ENCODE results near the gene SOAT2.

The SOAT2 gene

GRCh38 chr12:53133722-53134121 is 30.4 kb downstream of the SOAT2 start:
- TF ChIP-seq MAX (IDR thresholded peaks at IDR 0.05; ENCODE audit: low read depth, low read length), result no peak
- no peak overlapping the region for H3K4me3 ChIP-seq (ENCODE audit: low read depth, low read length)
- DNase-seq (ENCODE audit: low read depth), result no peak

GRCh38 chr12:53143355-53143754 is 40.1 kb downstream of the SOAT2 start:
- TF ChIP-seq POLR2A (IDR thresholded peaks at IDR 0.05; ENCODE audit: extremely low read depth, insufficient read length) (no peak), MAX (IDR thresholded peaks at IDR 0.05; ENCODE audit: low read depth, low read length) (no peak), MYC (IDR thresholded peaks at IDR 0.05; ENCODE audit: low read depth, low read length) (no peak), CTCF (IDR thresholded peaks at IDR 0.05; ENCODE audit: low read depth, low read length) (no peak)
- DNase-seq (ENCODE audit: low read depth), result no peak
- H3K4me3 ChIP-seq (ENCODE audit: low read depth, low read length), result no peak overlapping the region

GRCh38 chr12:53145383-53146260 is 42.3 kb downstream of the SOAT2 start:
- no peak overlapping the region for H3K4me3 ChIP-seq (ENCODE audit: low read depth, low read length)
- no peak for DNase-seq (ENCODE audit: low read depth)
- TF ChIP-seq POLR2A (IDR thresholded peaks at IDR 0.05; ENCODE audit: extremely low read depth, insufficient read length), result no peak
- TF ChIP-seq CTCF (IDR thresholded peaks at IDR 0.05; ENCODE audit: low read depth, low read length), result no peak
- TF ChIP-seq MYC (IDR thresholded peaks at IDR 0.05; ENCODE audit: low read depth, low read length), result no peak
- no peak for TF ChIP-seq MAX (IDR thresholded peaks at IDR 0.05; ENCODE audit: low read depth, low read length)

- H3K4me3 ChIP-seq (ENCODE audit: low read depth, low read length), result no peak overlapping the region
- TF ChIP-seq MAX (IDR thresholded peaks at IDR 0.05; ENCODE audit: low read depth, low read length), result no peak
- no peak for TF ChIP-seq CTCF (IDR thresholded peaks at IDR 0.05; ENCODE audit: low read depth, low read length)
- TF ChIP-seq POLR2A (IDR thresholded peaks at IDR 0.05; ENCODE audit: extremely low read depth, insufficient read length), result no peak
- TF ChIP-seq MYC (IDR thresholded peaks at IDR 0.05; ENCODE audit: low read depth, low read length), result no peak
- no peak for DNase-seq (ENCODE audit: low read depth)
Observed at GRCh38 chr12:53147181-53147580, 43.9 kb downstream of the SOAT2 start.

GRCh38 chr12:53147653-53148052 is 44.4 kb downstream of the SOAT2 start:
- H3K4me3 ChIP-seq (ENCODE audit: low read depth, low read length), result no peak overlapping the region
- no peak for DNase-seq (ENCODE audit: low read depth)
- TF ChIP-seq MYC (IDR thresholded peaks at IDR 0.05; ENCODE audit: low read depth, low read length) (no peak), MAX (IDR thresholded peaks at IDR 0.05; ENCODE audit: low read depth, low read length) (no peak), CTCF (IDR thresholded peaks at IDR 0.05; ENCODE audit: low read depth, low read length) (no peak), POLR2A (IDR thresholded peaks at IDR 0.05; ENCODE audit: extremely low read depth, insufficient read length) (no peak)

- DNase-seq (ENCODE audit: low read depth), result no peak
- H3K4me3 ChIP-seq (ENCODE audit: low read depth, low read length), result no peak overlapping the region
- no peak for TF ChIP-seq MAX (IDR thresholded peaks at IDR 0.05; ENCODE audit: low read depth, low read length)
- no peak for TF ChIP-seq MYC (IDR thresholded peaks at IDR 0.05; ENCODE audit: low read depth, low read length)
- no peak for TF ChIP-seq POLR2A (IDR thresholded peaks at IDR 0.05; ENCODE audit: extremely low read depth, insufficient read length)
- TF ChIP-seq CTCF (IDR thresholded peaks at IDR 0.05; ENCODE audit: low read depth, low read length), result no peak
Observed at GRCh38 chr12:53151039-53151438, 47.8 kb downstream of the SOAT2 start.
